DND-41 (cell line): ENCODE results near the gene SLC13A3.

Experiments
- EZH2 ChIP-seq: IDR thresholded peaks from 3 replicates; pipeline ENCODE4 v1.6.1; 2012; ENCODE audit warnings: borderline replicate concordance, low read depth, mild to moderate bottlenecking, moderate library complexity, low read length, inconsistent platforms; ENCODE audit not compliant: severe bottlenecking
- TF ChIP-seq, protein P1 (sequence below): IDR thresholded peaks from 2 replicates; pipeline ENCODE4 v1.5.1; 2012; ENCODE audit warnings: borderline replicate concordance, low read length, moderate library complexity, mild to moderate bottlenecking; ENCODE audit not compliant: poor library complexity, severe bottlenecking; ENCODE audit errors: extremely low read depth

DNA sequence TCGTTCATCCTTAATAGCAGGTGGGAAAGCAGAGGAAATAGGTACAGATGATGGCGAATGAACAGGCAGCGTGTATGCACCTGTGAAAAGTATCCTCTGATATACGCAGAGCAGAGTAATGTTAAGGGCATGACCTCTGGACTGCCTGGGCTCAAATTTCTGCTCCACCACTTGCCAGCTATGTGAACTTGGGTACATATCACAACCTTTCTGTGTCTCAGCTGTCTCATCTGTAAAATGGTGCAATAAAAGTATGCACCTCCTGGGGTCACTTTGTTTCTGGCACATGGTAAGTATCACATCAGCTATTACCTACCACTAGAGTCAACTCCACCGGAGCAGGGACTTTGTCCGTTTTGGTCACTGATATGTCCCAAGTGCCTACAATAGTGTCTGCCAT, 103.3 kb downstream of the SLC13A3 start:
- TF ChIP-seq, protein P1, sequence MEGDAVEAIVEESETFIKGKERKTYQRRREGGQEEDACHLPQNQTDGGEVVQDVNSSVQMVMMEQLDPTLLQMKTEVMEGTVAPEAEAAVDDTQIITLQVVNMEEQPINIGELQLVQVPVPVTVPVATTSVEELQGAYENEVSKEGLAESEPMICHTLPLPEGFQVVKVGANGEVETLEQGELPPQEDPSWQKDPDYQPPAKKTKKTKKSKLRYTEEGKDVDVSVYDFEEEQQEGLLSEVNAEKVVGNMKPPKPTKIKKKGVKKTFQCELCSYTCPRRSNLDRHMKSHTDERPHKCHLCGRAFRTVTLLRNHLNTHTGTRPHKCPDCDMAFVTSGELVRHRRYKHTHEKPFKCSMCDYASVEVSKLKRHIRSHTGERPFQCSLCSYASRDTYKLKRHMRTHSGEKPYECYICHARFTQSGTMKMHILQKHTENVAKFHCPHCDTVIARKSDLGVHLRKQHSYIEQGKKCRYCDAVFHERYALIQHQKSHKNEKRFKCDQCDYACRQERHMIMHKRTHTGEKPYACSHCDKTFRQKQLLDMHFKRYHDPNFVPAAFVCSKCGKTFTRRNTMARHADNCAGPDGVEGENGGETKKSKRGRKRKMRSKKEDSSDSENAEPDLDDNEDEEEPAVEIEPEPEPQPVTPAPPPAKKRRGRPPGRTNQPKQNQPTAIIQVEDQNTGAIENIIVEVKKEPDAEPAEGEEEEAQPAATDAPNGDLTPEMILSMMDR: no peak
- TF ChIP-seq EZH2: no peak
